SK-N-SH (cell line): ENCODE results near the gene COPZ1. TPM values are rescaled to one million over a fixed set of nuclear protein-coding genes. Genes with fewer than 3 reads are reported as not detected.

ENCODE experiments used
- CTCF ChIA-PET: fragments of 300-600, 350-600 bp; formaldehyde crosslinking; extraction: SDS; loops from one replicate; lab custom pipeline; 2021; lab: Yijun Ruan, JAX
- POLR2A ChIA-PET: fragments of 350-600 bp; sonication (Branson Sonifier 250); formaldehyde crosslinking; extraction: SDS; loops from one replicate; lab custom pipeline; 2020; ENCODE audit warnings: antibody characterized with exemption, inconsistent platforms; lab: Yijun Ruan, JAX
- DNase-seq: peaks from one replicate; pipeline ENCODE4 v3.0.0; 2012
- H2AFZ ChIP-seq: fragments of 200-600 bp; sonication (generic); 2 replicates; pipeline ENCODE4 v1.8.1; 2016; ENCODE audit warnings: antibody characterized with exemption, mild to moderate bottlenecking, low read depth
- H3F3A ChIP-seq: fragments of 200-600 bp; sonication (generic); replicated peaks from 2 replicates; pipeline ENCODE3; 2016; ENCODE audit warnings: antibody characterized with exemption, mild to moderate bottlenecking; ENCODE audit not compliant: insufficient read depth
- H3K27ac ChIP-seq, 2 experiments: fragments of 200-500 bp in 1 of 2; fragments of 200-600 bp in 1 of 2; sonication (Bioruptor generic) in 1 of 2; sonication (generic), shearing (Covaris generic) in 1 of 2; 2 replicates each; pipeline versions ENCODE4 v1.5.1 to v1.6.1; 2014 to 2016; ENCODE audit warnings: low read depth in 2 of 2, inconsistent platforms in 1 of 2, low read length in 1 of 2, mild to moderate bottlenecking in 1 of 2, mixed read lengths in 1 of 2
- H3K27me3 ChIP-seq: fragments of 200-600 bp; sonication (generic), shearing (Covaris generic); 2 replicates; pipeline ENCODE4 v1.6.1; 2016; ENCODE audit warnings: mixed run types; ENCODE audit not compliant: insufficient read depth
- H3K36me3 ChIP-seq, 2 experiments: fragments of 200-500 bp in 1 of 2; fragments of 200-600 bp in 1 of 2; sonication (Bioruptor generic) in 1 of 2; sonication (generic) in 1 of 2; replicated peaks in 1 of 2; 2 replicates each; pipeline versions ENCODE3 to v1.5.1; 2014 to 2016; ENCODE audit warnings: low read length in 1 of 2, mild to moderate bottlenecking in 1 of 2; ENCODE audit not compliant: insufficient read depth in 2 of 2, control insufficient read depth in 1 of 2
- H3K4me1 ChIP-seq, 2 experiments: fragments of 200-500 bp in 1 of 2; fragments of 200-600 bp in 1 of 2; sonication (Bioruptor generic) in 1 of 2; sonication (generic), shearing (Covaris generic) in 1 of 2; 2 replicates each; pipeline versions ENCODE4 v1.5.1 to v1.6.1; 2014 to 2016; ENCODE audit warnings: low read depth in 1 of 2, low read length in 1 of 2, mixed run types in 1 of 2; ENCODE audit not compliant: insufficient read depth in 2 of 2, control insufficient read depth in 1 of 2
- H3K4me2 ChIP-seq: fragments of 200-600 bp; sonication (generic), shearing (Covaris generic); 2 replicates; pipeline ENCODE4 v1.6.1; 2017; ENCODE audit warnings: mixed run types
- H3K4me3 ChIP-seq, 2 experiments: fragments of 200-500 bp in 1 of 2; fragments of 200-600 bp in 1 of 2; sonication (Bioruptor generic) in 1 of 2; sonication (generic), shearing (Covaris generic) in 1 of 2; 2 replicates each; pipeline versions ENCODE4 v1.5.1 to v1.8.1; 2014 to 2016; ENCODE audit warnings: low read depth in 2 of 2, inconsistent platforms in 1 of 2, low read length in 1 of 2, mild to moderate bottlenecking in 1 of 2, mixed read lengths in 1 of 2, moderate library complexity in 1 of 2
- H3K79me2 ChIP-seq: fragments of 200-600 bp; sonication (generic); 2 replicates; pipeline ENCODE4 v1.8.1; 2017; ENCODE audit warnings: mild to moderate bottlenecking; ENCODE audit not compliant: insufficient read depth
- H3K9ac ChIP-seq: fragments of 200-600 bp; sonication (generic); 2 replicates; pipeline ENCODE4 v1.6.1; 2017; ENCODE audit warnings: mixed run types
- H3K9me2 ChIP-seq: fragments of 200-600 bp; sonication (generic); 2 replicates; pipeline ENCODE4 v1.6.1; 2017; ENCODE audit warnings: mixed run types
- H3K9me3 ChIP-seq: fragments of 200-600 bp; sonication (generic); 2 replicates; pipeline ENCODE4 v1.6.1; 2017; ENCODE audit warnings: mixed run types, mild to moderate bottlenecking, moderate library complexity
- H4K20me1 ChIP-seq: fragments of 200-600 bp; sonication (generic); 2 replicates; pipeline ENCODE4 v1.6.1; 2017; ENCODE audit warnings: mild to moderate bottlenecking, mixed run types; ENCODE audit not compliant: insufficient read depth
- CHD2 ChIP-seq: fragments of 150-350 bp; IDR thresholded peaks from 2 replicates; pipeline ENCODE4 v1.6.1; 2018; ENCODE audit warnings: low read length; ENCODE audit not compliant: partially characterized antibody
- ELF1 ChIP-seq: IDR thresholded peaks from 2 replicates; pipeline ENCODE4 v1.4.0; 2012
- FOSL2 ChIP-seq: IDR thresholded peaks from 2 replicates; pipeline ENCODE4 v1.4.0; 2012; ENCODE audit warnings: low read depth, mild to moderate bottlenecking, moderate library complexity, borderline replicate concordance
- FOXJ3 ChIP-seq: sonication (generic); formaldehyde crosslinking; IDR thresholded peaks from 2 replicates; pipeline ENCODE4 v1.5.1; 2020; ENCODE audit warnings: mild to moderate bottlenecking, missing genetic modification reagents
- FOXM1 ChIP-seq: IDR thresholded peaks from 2 replicates; pipeline ENCODE4 v1.4.0; 2012; ENCODE audit warnings: low read depth, mild to moderate bottlenecking
- NFIC ChIP-seq: IDR thresholded peaks from 2 replicates; pipeline ENCODE4 v1.4.0; 2012; ENCODE audit warnings: borderline replicate concordance
- NRF1 ChIP-seq: IDR thresholded peaks from 2 replicates; pipeline ENCODE4 v1.6.1; 2012; ENCODE audit warnings: low read depth, mild to moderate bottlenecking, low read length
- PBX3 ChIP-seq: IDR thresholded peaks from 2 replicates; pipeline ENCODE4; 2012
- RAD21 ChIP-seq: IDR thresholded peaks from 2 replicates; pipeline ENCODE4 v1.6.1; 2012; ENCODE audit warnings: mild to moderate bottlenecking, low read length
- RCOR1 ChIP-seq: fragments of 150-350 bp; IDR thresholded peaks from 2 replicates; pipeline ENCODE4 v1.6.1; 2017; ENCODE audit warnings: antibody characterized with exemption, low read length
- RFX5 ChIP-seq: IDR thresholded peaks from 2 replicates; pipeline ENCODE4 v1.6.1; 2012; ENCODE audit warnings: mild to moderate bottlenecking, improper control_type of control experiment, low read length
- RXRA ChIP-seq: IDR thresholded peaks from 2 replicates; pipeline ENCODE4 v1.4.0; 2012; ENCODE audit warnings: low read depth, mild to moderate bottlenecking, borderline replicate concordance
- SMC3 ChIP-seq: IDR thresholded peaks from 2 replicates; pipeline ENCODE4 v1.6.1; 2012; ENCODE audit warnings: low read depth, low read length, improper control_type of control experiment
- TAF1 ChIP-seq: IDR thresholded peaks from 2 replicates; pipeline ENCODE4 v1.6.1; 2012; ENCODE audit warnings: low read depth, mild to moderate bottlenecking, low read length, moderate library complexity, borderline replicate concordance
- TCF12 ChIP-seq: IDR thresholded peaks from 2 replicates; pipeline ENCODE4 v1.4.0; 2012
- USF1 ChIP-seq: IDR thresholded peaks from 2 replicates; pipeline ENCODE4 v1.4.0; 2012; ENCODE audit warnings: low read depth, borderline replicate concordance
- USF2 ChIP-seq: fragments of 150-350 bp; IDR thresholded peaks from 2 replicates; pipeline ENCODE4 v1.6.1; 2017; ENCODE audit warnings: antibody characterized with exemption, low read length, low read depth, borderline replicate concordance
- YY1 ChIP-seq: IDR thresholded peaks from 2 replicates; pipeline ENCODE4 v1.4.0; 2012; ENCODE audit warnings: low read depth, mild to moderate bottlenecking
- ZBTB33 ChIP-seq: IDR thresholded peaks from 2 replicates; pipeline ENCODE4 v1.4.0; 2012; ENCODE audit warnings: low read depth, borderline replicate concordance
- WGBS: methylation state at CpG from one replicate; pipeline ENCODE4 v1.1.6; 2017; ENCODE audit warnings: low lambda C conversion rate; 5-methylcytosine and 5-hydroxymethylcytosine counted together
- polyA plus RNA-seq, 3 experiments: library from polyadenylated mRNA; depleted of rRNA; stranded (reverse); fragments of >200 nt; gene quantifications; 2 replicates each; pipeline ENCODE4 v1.2.3, GENCODE V29; 2012
- TF ChIP-seq, protein P1 (sequence below): fragments of 200-600 bp; sonication (generic); IDR thresholded peaks from 2 replicates; pipeline ENCODE4 v1.6.1; 2017; ENCODE audit warnings: antibody characterized with exemption, mild to moderate bottlenecking, moderate library complexity
- TF ChIP-seq, protein P2 (sequence below): fragments of 150-350 bp; IDR thresholded peaks from 2 replicates; pipeline ENCODE4 v1.6.1; 2016; ENCODE audit warnings: mild to moderate bottlenecking, low read depth, low read length

The COPZ1 gene
- polyA plus RNA-seq, 1 of the 3 experiments (the other 2 are of a cell fraction), result 111 TPM

- Histone ChIP-seq H3K4me3 (no peak overlapping the region), H3K79me2 (no peaks in the 10 kb centered on the region), H3K9me3 (no peaks in the 10 kb centered on the region), H4K20me1 (no peaks in the 10 kb centered on the region), H3K9me2 (no peaks in the 10 kb centered on the region), H3K36me3 (peaks cover 23 to 54% of the 10 kb centered on the region in 2 experiments), H3K9ac (no peak overlapping the region), H3K4me2 (no peak overlapping the region), H3K27ac (no peak overlapping the region), H2AFZ (no peak overlapping the region), H3K4me1 (peaks cover 25 to 26% of the 10 kb centered on the region in 2 experiments), H3K27me3 (no peaks in the 10 kb centered on the region), H3F3A (no peaks in the 10 kb centered on the region)
- DNase-seq, result no peak
- ChIA-PET POLR2A (no interaction called here), CTCF (interaction anchor here (1.0 to 5.3 kb wide), 7 partner anchors 12 to 148 kb away, joined by 3 to 63 read pairs (median 4); partner anchors contain the start of gene COPZ1)
- TF ChIP-seq RCOR1 (no peak), FOXJ3 (CRISPR knock-in tag) (no peak), NFIC (no peak), FOSL2 (no peak), ZBTB33 (no peak), RFX5 (no peak), YY1 (no peak), SMC3 (no peak), USF2 (no peak), RXRA (no peak), TCF12 (no peak)
- TF ChIP-seq, protein P1, sequence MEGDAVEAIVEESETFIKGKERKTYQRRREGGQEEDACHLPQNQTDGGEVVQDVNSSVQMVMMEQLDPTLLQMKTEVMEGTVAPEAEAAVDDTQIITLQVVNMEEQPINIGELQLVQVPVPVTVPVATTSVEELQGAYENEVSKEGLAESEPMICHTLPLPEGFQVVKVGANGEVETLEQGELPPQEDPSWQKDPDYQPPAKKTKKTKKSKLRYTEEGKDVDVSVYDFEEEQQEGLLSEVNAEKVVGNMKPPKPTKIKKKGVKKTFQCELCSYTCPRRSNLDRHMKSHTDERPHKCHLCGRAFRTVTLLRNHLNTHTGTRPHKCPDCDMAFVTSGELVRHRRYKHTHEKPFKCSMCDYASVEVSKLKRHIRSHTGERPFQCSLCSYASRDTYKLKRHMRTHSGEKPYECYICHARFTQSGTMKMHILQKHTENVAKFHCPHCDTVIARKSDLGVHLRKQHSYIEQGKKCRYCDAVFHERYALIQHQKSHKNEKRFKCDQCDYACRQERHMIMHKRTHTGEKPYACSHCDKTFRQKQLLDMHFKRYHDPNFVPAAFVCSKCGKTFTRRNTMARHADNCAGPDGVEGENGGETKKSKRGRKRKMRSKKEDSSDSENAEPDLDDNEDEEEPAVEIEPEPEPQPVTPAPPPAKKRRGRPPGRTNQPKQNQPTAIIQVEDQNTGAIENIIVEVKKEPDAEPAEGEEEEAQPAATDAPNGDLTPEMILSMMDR, result no peak
These were observed 24.7 kb downstream of the COPZ1 start for GRCh38 chr12:54349679-54350078.

DNA sequence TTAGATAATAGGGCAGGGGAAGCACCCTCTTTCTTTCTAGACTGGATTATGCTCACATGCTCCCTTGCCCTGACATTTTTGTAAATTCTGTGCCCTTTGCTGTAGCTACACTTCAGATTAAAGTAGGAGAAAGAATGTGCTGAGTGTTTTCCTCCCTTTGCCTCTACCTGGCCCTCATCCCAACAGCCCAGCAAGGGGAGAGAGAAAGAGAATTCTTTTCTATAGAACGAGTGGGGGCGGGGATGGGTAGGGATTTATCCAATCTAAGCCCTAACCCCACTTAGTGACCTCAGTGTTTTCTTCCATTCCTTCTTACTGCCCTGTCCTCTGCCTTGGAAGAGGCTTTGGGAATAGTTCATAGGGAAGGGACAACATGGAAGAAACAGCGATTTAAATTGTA lies 25.8 kb downstream of the COPZ1 start:
- POLR2A ChIA-PET, result interaction anchor here (0.8 kb wide), 1 partner anchor 70 kb away, joined by 3 read pairs; the partner anchor contains the start of gene HNRNPA1
- no peak for TF ChIP-seq FOXM1
- TF ChIP-seq, protein P2, sequence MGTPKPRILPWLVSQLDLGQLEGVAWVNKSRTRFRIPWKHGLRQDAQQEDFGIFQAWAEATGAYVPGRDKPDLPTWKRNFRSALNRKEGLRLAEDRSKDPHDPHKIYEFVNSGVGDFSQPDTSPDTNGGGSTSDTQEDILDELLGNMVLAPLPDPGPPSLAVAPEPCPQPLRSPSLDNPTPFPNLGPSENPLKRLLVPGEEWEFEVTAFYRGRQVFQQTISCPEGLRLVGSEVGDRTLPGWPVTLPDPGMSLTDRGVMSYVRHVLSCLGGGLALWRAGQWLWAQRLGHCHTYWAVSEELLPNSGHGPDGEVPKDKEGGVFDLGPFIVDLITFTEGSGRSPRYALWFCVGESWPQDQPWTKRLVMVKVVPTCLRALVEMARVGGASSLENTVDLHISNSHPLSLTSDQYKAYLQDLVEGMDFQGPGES, result no peak
- no peak for TF ChIP-seq NRF1
- no peak for TF ChIP-seq USF1
- TF ChIP-seq RAD21, result no peak
- no peak for TF ChIP-seq TCF12
- no peak for TF ChIP-seq RCOR1
- TF ChIP-seq ELF1, result no peak
- no peak for TF ChIP-seq PBX3
- TF ChIP-seq RFX5, result no peak
- TF ChIP-seq CHD2, result no peak
- TF ChIP-seq NFIC, result no peak
- TF ChIP-seq TAF1, result no peak

More for the DNA sequence above, 25.8 kb downstream of the COPZ1 start:
- Histone ChIP-seq H3K79me2 (no peaks in the 10 kb centered on the region), H2AFZ (no peak overlapping the region), H3K4me1 (peaks cover 25 to 35% of the 10 kb centered on the region in 2 experiments), H3K36me3 (peaks cover 15 to 47% of the 10 kb centered on the region in 2 experiments), H3K27ac (no peak overlapping the region), H3F3A (no peaks in the 10 kb centered on the region), H3K9ac (no peak overlapping the region), H3K9me3 (no peaks in the 10 kb centered on the region), H3K4me2 (no peak overlapping the region), H3K4me3 (no peak overlapping the region), H3K9me2 (no peaks in the 10 kb centered on the region), H4K20me1 (no peaks in the 10 kb centered on the region), H3K27me3 (no peaks in the 10 kb centered on the region)
- DNase-seq, result no peak
- CTCF ChIA-PET, result interaction anchor here (0.5 to 5.3 kb wide), 13 partner anchors 8 to 136 kb away, joined by 3 to 63 read pairs (median 4); partner anchors contain the start of gene COPZ1
- 73% methylated on average over 3 of the region's 3 CpGs for WGBS
